Nephron (organoid): ENCODE measurements around the gene RND2.
"Not testable (repeated sequence)": the region's sequence is repeated elsewhere in the genome, so short reads cannot be mapped to it uniquely, and the experiment has no call there.

Source experiments
- H3K27ac Mint-ChIP-seq, 3 experiments: 2 replicates each; pipeline ENCODE4 v1.8.0; 2020; ENCODE audit warnings: mixed read lengths in 3 of 3, mild to moderate bottlenecking in 2 of 3, moderate library complexity in 1 of 3
- H3K27me3 Mint-ChIP-seq: 2 replicates; pipeline ENCODE4 v1.8.0; 2021; ENCODE audit warnings: low read depth, mild to moderate bottlenecking, moderate library complexity, mixed read lengths
- H3K36me3 Mint-ChIP-seq: 2 replicates; pipeline ENCODE4 v1.8.0; 2020; ENCODE audit warnings: low read depth, mixed read lengths
- H3K4me1 Mint-ChIP-seq: 2 replicates; pipeline ENCODE4 v1.8.0; 2020; ENCODE audit warnings: mixed read lengths
- H3K4me3 Mint-ChIP-seq, 3 experiments: 2 replicates each; pipeline ENCODE4 v1.8.0; 2020; ENCODE audit warnings: mild to moderate bottlenecking in 3 of 3, mixed read lengths in 3 of 3, moderate library complexity in 2 of 3
- H3K9me3 Mint-ChIP-seq: 2 replicates; pipeline ENCODE4 v1.8.0; 2020; ENCODE audit warnings: mixed read lengths
- CTCF ChIP-seq, 3 experiments: fragments of 200-600 bp; sonication (generic); IDR thresholded peaks; one replicate each; pipeline ENCODE4 v1.5.0; 2021; ENCODE audit warnings: antibody characterized with exemption in 3 of 3; ENCODE audit not compliant: unreplicated experiment in 3 of 3

Gene RND2

GRCh38 chr17:43040655-43041054, 15.6 kb downstream of the RND2 start:
- TF ChIP-seq CTCF (IDR thresholded peaks at IDR 0.05; ENCODE audit: unreplicated experiment in 3 of 3), result no peak
- Mint-ChIP-seq H3K9me3 (no peaks in the 10 kb centered on the region), H3K27me3 (peaks cover 5% of the 10 kb centered on the region), H3K4me1 (no peaks in the 10 kb centered on the region), H3K4me3 (no peak overlapping the region), H3K27ac (peak overlapping the region in 1 of 3 experiments; percentile 18), H3K36me3 (no peaks in the 10 kb centered on the region)

GRCh38 chr17:43042025-43042628, 17.1 kb downstream of the RND2 start:
- Mint-ChIP-seq H3K27me3 (peaks cover 5% of the 10 kb centered on the region), H3K9me3 (no peaks in the 10 kb centered on the region), H3K4me1 (no peaks in the 10 kb centered on the region), H3K36me3 (peaks cover 1% of the 10 kb centered on the region), H3K27ac (no peak overlapping the region), H3K4me3 (no peak overlapping the region)
- no peak for TF ChIP-seq CTCF (IDR thresholded peaks at IDR 0.05; ENCODE audit: unreplicated experiment in 3 of 3)

GRCh38 chr17:43043307-43043706, 18.3 kb downstream of the RND2 start:
- TF ChIP-seq CTCF (IDR thresholded peaks at IDR 0.05; ENCODE audit: unreplicated experiment in 3 of 3), result no peak
- no peak overlapping the region for H3K4me3 Mint-ChIP-seq
- no peaks in the 10 kb centered on the region for H3K4me1 Mint-ChIP-seq
- no peak overlapping the region for H3K27ac Mint-ChIP-seq
- H3K36me3 Mint-ChIP-seq, result peaks cover 5% of the 10 kb centered on the region
- no peaks in the 10 kb centered on the region for H3K9me3 Mint-ChIP-seq
- H3K27me3 Mint-ChIP-seq, result no peaks in the 10 kb centered on the region

- no peaks in the 10 kb centered on the region for H3K27me3 Mint-ChIP-seq
- no peaks in the 10 kb centered on the region for H3K9me3 Mint-ChIP-seq
- H3K27ac Mint-ChIP-seq, result no peak overlapping the region
- peaks cover 8% of the 10 kb centered on the region for H3K36me3 Mint-ChIP-seq
- TF ChIP-seq CTCF (IDR thresholded peaks at IDR 0.05; ENCODE audit: unreplicated experiment in 3 of 3), result no peak
- H3K4me1 Mint-ChIP-seq, result no peaks in the 10 kb centered on the region
- no peak overlapping the region for H3K4me3 Mint-ChIP-seq
Observed at GRCh38 chr17:43044024-43044423, 19.0 kb downstream of the RND2 start.

- Mint-ChIP-seq H3K4me1 (no peaks in the 10 kb centered on the region), H3K9me3 (no peaks in the 10 kb centered on the region), H3K27ac (no peak overlapping the region), H3K4me3 (no peak overlapping the region), H3K36me3 (peaks cover 37% of the 10 kb centered on the region), H3K27me3 (no peaks in the 10 kb centered on the region)
- no peak for TF ChIP-seq CTCF (IDR thresholded peaks at IDR 0.05; ENCODE audit: unreplicated experiment in 3 of 3)
Observed at GRCh38 chr17:43051969-43052368, 26.9 kb downstream of the RND2 start.

- not testable (repeated sequence) for H3K4me3 Mint-ChIP-seq, H3K27ac Mint-ChIP-seq, H3K4me1 Mint-ChIP-seq, H3K9me3 Mint-ChIP-seq, H3K27me3 Mint-ChIP-seq
- H3K36me3 Mint-ChIP-seq, result peaks cover 34% of the 10 kb centered on the region
Observed at GRCh38 chr17:43053008-43053407, 28.0 kb downstream of the RND2 start.
